GM12891 (cell line): Measurements from ENCODE around the gene LRRC27.

ENCODE experiments used
- POLR2A ChIP-seq: IDR thresholded peaks from 2 replicates; pipeline ENCODE4 v1.6.1; 2011; ENCODE audit warnings: low read depth, low read length, control low read depth
- POLR2AphosphoS5 ChIP-seq: IDR thresholded peaks from 2 replicates; pipeline ENCODE4 v1.6.1; 2011; ENCODE audit warnings: low read depth, low read length, control low read depth
- TAF1 ChIP-seq: IDR thresholded peaks from 2 replicates; pipeline ENCODE4 v1.6.1; 2011; ENCODE audit warnings: low read depth, low read length, control low read depth

- TF ChIP-seq POLR2A (no peak), POLR2AphosphoS5 (no peak), TAF1 (no peak)
Observed at GRCh38 chr10:132387764-132388210, 55.8 kb downstream of the LRRC27 start.
